Measurements from ENCODE around the gene HERC5.
A peak's percentile ranks its signal among the peaks of the same experiment; 100 is the strongest.
"Not testable (repeated sequence)": the region's sequence is repeated elsewhere in the genome, so short reads cannot be mapped to it uniquely, and the experiment has no call there.

The HERC5 gene

GRCh38 chr4:88524171-88524570, 67.3 kb downstream of the HERC5 start:
- DNase-seq: no peak

DNA sequence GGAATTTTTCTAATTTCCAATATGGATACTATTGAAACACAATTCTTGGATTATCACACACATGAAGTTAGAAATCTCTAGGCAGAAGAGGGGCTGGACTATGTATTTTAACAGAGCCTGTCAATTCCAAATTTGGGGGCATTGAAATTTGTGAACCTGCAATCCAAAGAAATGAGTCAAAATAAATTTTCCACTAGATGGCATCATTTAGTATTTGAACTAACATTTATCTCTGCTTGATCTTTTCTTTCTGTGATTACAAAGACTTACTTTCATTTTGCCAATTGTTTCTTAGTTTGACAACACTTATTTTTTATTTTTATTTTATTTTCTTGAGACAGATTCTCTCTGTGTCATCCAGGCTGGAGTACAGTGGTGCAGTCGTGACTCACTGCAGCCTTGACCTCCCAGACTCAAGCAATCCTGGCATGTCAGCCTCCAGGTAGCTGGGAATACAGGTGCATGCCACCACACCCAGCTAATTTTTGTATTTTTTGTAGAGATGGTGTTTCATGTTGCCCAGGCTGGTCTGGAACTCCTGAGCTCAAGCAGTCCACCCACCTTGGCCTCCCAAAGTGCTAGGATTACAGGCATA, 69.4 kb downstream of the HERC5 start:
- peak; percentile 6 for DNase-seq

GRCh38 chr4:88527787-88528186, 70.9 kb downstream of the HERC5 start:
- no peak for DNase-seq

DNA sequence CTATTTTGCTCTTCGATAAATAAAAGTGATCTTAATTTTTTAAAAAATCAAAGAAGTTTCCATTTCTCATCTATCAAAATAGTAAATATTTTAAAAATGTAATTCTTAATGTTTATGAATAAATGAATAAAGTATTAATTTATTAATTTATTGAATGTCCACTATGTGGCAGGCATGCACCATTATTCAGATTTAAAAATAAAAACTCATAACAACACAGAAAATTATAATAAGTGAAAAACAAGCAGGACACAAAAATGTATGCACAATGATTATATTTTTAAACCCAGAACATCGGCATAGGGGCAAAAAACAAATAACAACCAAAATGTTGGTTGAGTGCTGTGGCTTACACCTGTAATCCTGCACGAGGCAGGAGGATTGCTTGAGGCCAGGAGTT, 71.9 kb downstream of the HERC5 start:
- DNase-seq: no peak

- DNase-seq: no peak
Observed at GRCh38 chr4:88531549-88531948, 74.6 kb downstream of the HERC5 start.

DNA sequence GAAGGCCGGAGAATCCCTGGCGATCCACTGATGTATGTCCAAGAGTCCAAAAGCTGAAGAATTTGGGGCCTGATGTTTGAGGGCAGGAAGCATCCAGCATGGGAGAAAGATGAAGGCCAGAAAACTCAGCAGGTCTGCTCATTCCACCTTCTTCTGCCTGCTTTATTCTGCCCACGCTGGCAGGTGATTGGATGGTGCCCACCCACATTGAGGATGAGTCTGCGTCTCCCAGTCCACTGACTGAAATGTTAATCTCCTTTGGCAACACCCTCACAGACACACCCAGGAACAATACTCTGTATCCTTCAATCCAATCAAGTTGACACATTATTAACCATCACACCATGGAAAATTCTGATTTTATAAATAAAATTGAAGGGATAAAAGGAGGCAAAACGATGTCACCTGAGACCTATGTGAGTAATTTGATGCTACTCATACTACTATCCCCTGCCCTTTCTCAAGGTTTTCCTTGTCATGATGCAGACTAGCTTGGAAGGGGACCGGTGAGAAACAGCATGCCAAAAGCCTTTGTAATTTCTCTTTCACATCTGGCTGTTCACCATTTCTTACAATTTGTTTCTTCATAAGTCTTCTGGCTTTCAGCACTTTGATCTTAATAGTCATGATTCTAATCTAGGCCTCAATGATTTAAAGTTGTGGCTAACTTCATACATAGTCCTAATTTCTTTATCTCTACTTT, 76.3 kb downstream of the HERC5 start:
- DNase-seq: no peak

- DNase-seq: no peak
Observed at GRCh38 chr4:88533937-88534750, 77.2 kb downstream of the HERC5 start.

DNA sequence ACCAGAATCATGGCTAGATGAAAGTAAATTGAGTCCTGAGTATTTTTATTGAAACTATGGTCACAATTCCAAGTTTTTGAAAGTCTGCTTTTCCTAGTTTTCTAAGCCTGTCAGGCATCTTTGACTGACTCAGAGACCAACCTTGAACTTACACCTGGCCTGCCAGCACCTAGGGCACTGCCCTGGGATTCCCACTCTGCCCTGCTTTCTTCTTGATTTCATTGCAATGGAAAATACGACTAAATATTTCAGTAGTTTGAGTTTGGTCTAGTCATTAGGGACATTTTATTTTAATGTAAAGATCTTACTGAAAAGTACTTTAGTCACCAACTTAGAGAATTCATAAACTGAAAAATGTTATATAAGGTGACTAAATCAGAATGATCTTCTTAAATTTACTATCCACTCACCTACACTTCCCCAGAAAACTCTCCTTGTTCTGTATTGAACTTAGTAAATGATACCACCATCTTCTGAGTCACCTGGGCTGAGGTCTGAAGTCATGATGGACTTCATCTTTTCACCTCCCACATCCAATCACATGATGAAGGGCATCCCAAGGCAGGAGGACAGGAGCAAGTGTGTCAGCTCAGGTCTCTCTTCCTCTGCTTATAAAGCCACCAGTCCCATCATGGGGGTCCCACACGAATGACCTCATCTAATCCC, 78.3 kb downstream of the HERC5 start:
- no peak for DNase-seq

GRCh38 chr4:88537709-88538108, 80.8 kb downstream of the HERC5 start:
- DNase-seq: peak; percentile 7

DNA sequence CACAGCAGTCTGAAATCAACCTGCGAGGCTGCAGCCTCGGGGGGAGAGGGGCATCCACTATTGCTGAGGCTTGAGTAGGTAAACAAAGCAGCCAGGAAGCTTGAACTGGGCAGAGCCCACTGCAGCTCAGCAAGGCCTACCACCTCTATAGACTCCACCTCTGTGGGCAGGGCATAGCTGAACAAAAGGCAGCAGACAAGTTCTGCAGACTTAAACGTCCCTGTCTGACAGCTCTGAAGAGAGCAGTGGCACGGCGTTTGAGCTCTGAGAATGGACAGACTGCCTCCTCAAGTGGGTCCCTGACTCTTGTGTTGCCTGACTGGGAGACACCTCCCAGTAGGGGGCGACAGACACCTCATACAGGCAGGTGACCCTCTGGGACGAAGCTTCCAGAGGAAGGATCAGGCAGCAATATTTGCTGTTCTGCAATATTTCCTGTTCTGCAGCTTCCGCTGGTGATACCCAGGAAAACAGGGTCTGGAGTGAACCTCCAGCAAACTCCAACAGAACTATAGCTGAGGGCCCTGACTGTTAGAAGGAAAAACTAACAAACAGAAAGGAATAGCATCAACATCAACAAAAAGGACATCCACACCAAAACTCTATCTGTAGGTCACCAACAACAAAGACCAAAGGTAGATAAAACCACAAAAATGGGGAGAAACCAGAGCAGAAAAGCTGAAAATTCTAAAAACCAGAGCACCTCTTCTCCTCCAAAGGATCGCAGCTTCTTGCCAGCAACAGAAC, 82.6 kb downstream of the HERC5 start:
- DNase-seq: not testable (repeated sequence)

GRCh38 chr4:88549815-88550214, 92.9 kb downstream of the HERC5 start:
- DNase-seq: no peak

All from NCI-H2227 treated with DMSO at 0.1 percent for 48 hours (cell line).